PC-3 (cell line): Measurements from ENCODE around the gene SLC8A1. TPM values are rescaled to one million over a fixed set of nuclear protein-coding genes. Genes with fewer than 3 reads are reported as not detected.

Source experiments
- ATAC-seq: fragments of 200-7000 bp; cut with Tn5 transposase; 2 replicates; pipeline ENCODE4 v1.9.1; 2020; ENCODE audit warnings: mild to moderate bottlenecking, moderate library complexity
- BruUV-seq: library from RNA; stranded (reverse); fragments of 400-500 nt; replicated peaks from 2 replicates; lab custom pipeline; 2021; lab: Mats Ljungman, UMichigan
- CTCF ChIA-PET: fragments of 300-600 bp; sonication (Branson Sonifier 250); formaldehyde crosslinking; loops from one replicate; lab custom pipeline; 2022; ENCODE audit warnings: antibody characterized with exemption; lab: Charles Lee
- POLR2A ChIA-PET: fragments of 300-600 bp; sonication (Branson Sonifier 250); formaldehyde crosslinking; loops from one replicate; lab custom pipeline; 2022; ENCODE audit warnings: antibody characterized with exemption; ENCODE audit not compliant: unreplicated experiment; lab: Charles Lee
- DNase-seq: peaks from one replicate; pipeline ENCODE4 v3.0.0-alpha.2; 2015
- H2AFZ ChIP-seq: fragments of 300-600 bp; sonication (generic); 2 replicates; pipeline ENCODE4 v1.6.0; 2016; ENCODE audit warnings: antibody characterized with exemption, low read length
- H3F3A ChIP-seq: fragments of 300-600 bp; sonication (generic); one replicate; pipeline ENCODE4 v1.6.0; 2017; ENCODE audit warnings: antibody characterized with exemption, low read length, control low read depth, mild to moderate bottlenecking; ENCODE audit not compliant: unreplicated experiment
- H3K27ac ChIP-seq: fragments of 300-600 bp; sonication (generic); 2 replicates; pipeline ENCODE4 v1.5.1; 2016; ENCODE audit warnings: mild to moderate bottlenecking, low read length
- H3K27me3 ChIP-seq: fragments of 300-600 bp; sonication (generic); 2 replicates; pipeline ENCODE4 v1.6.1; 2016; ENCODE audit warnings: low read length, mixed read lengths
- H3K36me3 ChIP-seq: fragments of 300-600 bp; sonication (generic); 2 replicates; pipeline ENCODE4 v1.6.1; 2016; ENCODE audit warnings: low read depth, mixed run types, low read length, mixed read lengths
- H3K4me1 ChIP-seq: fragments of 300-600 bp; sonication (generic); 2 replicates; pipeline ENCODE4 v1.5.1; 2016; ENCODE audit warnings: low read length; ENCODE audit not compliant: insufficient read depth
- H3K4me2 ChIP-seq: fragments of 300-600 bp; sonication (generic); 2 replicates; pipeline ENCODE4 v1.6.0; 2016; ENCODE audit warnings: low read length
- H3K4me3 ChIP-seq: fragments of 300-600 bp; sonication (generic); 2 replicates; pipeline ENCODE4 v1.5.1; 2016; ENCODE audit warnings: mild to moderate bottlenecking, low read length, mixed read lengths
- H3K79me2 ChIP-seq: fragments of 300-600 bp; sonication (generic); 2 replicates; pipeline ENCODE4 v1.6.1; 2017; ENCODE audit warnings: low read length, mixed read lengths
- H3K9ac ChIP-seq: fragments of 300-600 bp; sonication (generic); 2 replicates; pipeline ENCODE4 v1.6.0; 2016; ENCODE audit warnings: mild to moderate bottlenecking, low read length
- H3K9me2 ChIP-seq: fragments of 300-600 bp; sonication (generic); replicated peaks from 2 replicates; pipeline ENCODE4 v1.6.1; 2016; ENCODE audit warnings: mixed run types, low read length, mixed read lengths
- H3K9me3 ChIP-seq: fragments of 300-600 bp; sonication (generic); 2 replicates; pipeline ENCODE4 v1.6.1; 2016; ENCODE audit warnings: low read length, mixed read lengths
- H4K20me1 ChIP-seq: fragments of 300-600 bp; sonication (generic); 2 replicates; pipeline ENCODE4 v1.6.1; 2016; ENCODE audit warnings: low read length, mixed read lengths
- EZH2 ChIP-seq: fragments of 300-600 bp; sonication (generic); IDR thresholded peaks from one replicate; pipeline ENCODE4 v1.6.1; 2017; ENCODE audit warnings: antibody characterized with exemption, mild to moderate bottlenecking, low read length; ENCODE audit not compliant: unreplicated experiment
- EZH2phosphoT487 ChIP-seq: fragments of 300-600 bp; sonication (generic); IDR thresholded peaks from 2 replicates; pipeline ENCODE4 v1.6.1; 2018; ENCODE audit warnings: mild to moderate bottlenecking, antibody characterized with exemption, low read length, borderline replicate concordance
- intact Hi-C: fragments of 100-400 bp; cut with micrococcal nuclease; formaldehyde crosslinking; loops from 2 replicates; pipeline ENCODE4 v1.9.0; 2023
- total RNA-seq: library from RNA; depleted of rRNA; stranded (reverse); fragments of >200 nt; gene quantifications from 2 replicates; pipeline ENCODE4 v1.2.3, GENCODE V29; 2014
- TF ChIP-seq, protein P1 (sequence below): fragments of 300-600 bp; sonication (generic); conservative IDR thresholded peaks from 2 replicates; pipeline ENCODE4 v1.5.1; 2017; ENCODE audit warnings: antibody characterized with exemption, low read depth, mild to moderate bottlenecking, low read length

Gene SLC8A1
- total RNA-seq, 1 experiment from 2014 or later = 1.3 TPM

DNA sequence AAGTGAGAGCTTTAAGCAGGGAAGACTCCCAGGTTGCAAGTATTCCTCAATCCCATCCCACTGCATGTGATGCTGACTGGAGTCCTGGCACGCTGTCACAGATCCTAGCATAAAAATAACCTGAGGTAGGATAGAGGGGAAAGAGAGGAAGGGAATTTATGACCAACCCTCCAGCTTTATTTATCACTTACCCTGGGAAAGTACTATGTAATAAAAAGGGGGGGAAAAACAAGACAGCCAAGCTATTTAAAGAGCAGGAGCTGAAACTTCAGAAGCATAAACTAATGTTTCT, 122.2 kb downstream of the SLC8A1 start:
- Histone ChIP-seq H3K36me3 (no peaks in the 10 kb centered on the region), H3K4me2 (no peak overlapping the region), H3K9ac (no peak overlapping the region), H3K79me2 (no peaks in the 10 kb centered on the region), H3K9me2 (no peaks in the 10 kb centered on the region), H3F3A (no peaks in the 10 kb centered on the region), H3K4me3 (no peak overlapping the region), H2AFZ (no peak overlapping the region), H4K20me1 (no peaks in the 10 kb centered on the region), H3K9me3 (no peaks in the 10 kb centered on the region), H3K27me3 (no peaks in the 10 kb centered on the region), H3K27ac (no peak overlapping the region), H3K4me1 (peaks cover 15% of the 10 kb centered on the region)
- intact Hi-C loops = no loop called here
- no peak for ATAC-seq
- ChIA-PET CTCF (interaction anchor here (0.6 kb wide), 1 partner anchor 1197 kb away, joined by 3 read pairs; no protein-coding TSS in a partner anchor), POLR2A (no interaction called here)
- no TSS peak for BruUV-seq
- TF ChIP-seq, protein P1, sequence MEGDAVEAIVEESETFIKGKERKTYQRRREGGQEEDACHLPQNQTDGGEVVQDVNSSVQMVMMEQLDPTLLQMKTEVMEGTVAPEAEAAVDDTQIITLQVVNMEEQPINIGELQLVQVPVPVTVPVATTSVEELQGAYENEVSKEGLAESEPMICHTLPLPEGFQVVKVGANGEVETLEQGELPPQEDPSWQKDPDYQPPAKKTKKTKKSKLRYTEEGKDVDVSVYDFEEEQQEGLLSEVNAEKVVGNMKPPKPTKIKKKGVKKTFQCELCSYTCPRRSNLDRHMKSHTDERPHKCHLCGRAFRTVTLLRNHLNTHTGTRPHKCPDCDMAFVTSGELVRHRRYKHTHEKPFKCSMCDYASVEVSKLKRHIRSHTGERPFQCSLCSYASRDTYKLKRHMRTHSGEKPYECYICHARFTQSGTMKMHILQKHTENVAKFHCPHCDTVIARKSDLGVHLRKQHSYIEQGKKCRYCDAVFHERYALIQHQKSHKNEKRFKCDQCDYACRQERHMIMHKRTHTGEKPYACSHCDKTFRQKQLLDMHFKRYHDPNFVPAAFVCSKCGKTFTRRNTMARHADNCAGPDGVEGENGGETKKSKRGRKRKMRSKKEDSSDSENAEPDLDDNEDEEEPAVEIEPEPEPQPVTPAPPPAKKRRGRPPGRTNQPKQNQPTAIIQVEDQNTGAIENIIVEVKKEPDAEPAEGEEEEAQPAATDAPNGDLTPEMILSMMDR = no peak
- TF ChIP-seq EZH2 = no peak
- no peak for DNase-seq

DNA sequence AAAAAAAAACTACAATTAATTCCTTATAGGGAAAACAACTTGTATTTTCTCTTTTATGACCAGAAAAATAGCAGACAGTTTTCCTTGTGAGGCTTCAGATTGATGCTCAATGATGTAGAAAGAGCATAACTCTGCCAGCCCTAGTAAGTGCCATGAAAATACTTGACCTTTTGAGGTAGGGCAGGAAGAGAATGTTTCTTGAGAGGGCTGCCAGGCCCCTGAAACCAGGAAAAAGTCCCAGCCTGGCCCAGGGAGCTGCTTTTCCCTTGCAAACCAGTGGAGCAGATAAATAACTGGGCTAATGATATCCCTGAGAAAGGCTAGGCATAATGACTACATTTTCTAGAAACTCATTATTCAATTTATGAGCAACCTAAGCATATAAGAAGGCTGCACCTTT, 126.8 kb downstream of the SLC8A1 start:
- POLR2A ChIA-PET = no interaction called here
- Histone ChIP-seq H3K36me3 (no peaks in the 10 kb centered on the region), H2AFZ (no peak overlapping the region), H3K27ac (no peak overlapping the region), H3K9me2 (no peaks in the 10 kb centered on the region), H3K4me1 (no peaks in the 10 kb centered on the region; the same call in 1 of the 2 replicates), H3K9ac (no peak overlapping the region), H4K20me1 (no peaks in the 10 kb centered on the region), H3K27me3 (no peaks in the 10 kb centered on the region), H3F3A (no peaks in the 10 kb centered on the region), H3K4me2 (no peak overlapping the region), H3K4me3 (no peak overlapping the region), H3K9me3 (no peaks in the 10 kb centered on the region), H3K79me2 (no peaks in the 10 kb centered on the region)
- CTCF ChIA-PET = no interaction called here
- BruUV-seq = no TSS peak
- ATAC-seq (no peak), DNase-seq (no peak)
- no peak for TF ChIP-seq EZH2phosphoT487
- TF ChIP-seq, protein P1 = no peak
- no peak for TF ChIP-seq EZH2
- intact Hi-C loops = no loop called here

DNA sequence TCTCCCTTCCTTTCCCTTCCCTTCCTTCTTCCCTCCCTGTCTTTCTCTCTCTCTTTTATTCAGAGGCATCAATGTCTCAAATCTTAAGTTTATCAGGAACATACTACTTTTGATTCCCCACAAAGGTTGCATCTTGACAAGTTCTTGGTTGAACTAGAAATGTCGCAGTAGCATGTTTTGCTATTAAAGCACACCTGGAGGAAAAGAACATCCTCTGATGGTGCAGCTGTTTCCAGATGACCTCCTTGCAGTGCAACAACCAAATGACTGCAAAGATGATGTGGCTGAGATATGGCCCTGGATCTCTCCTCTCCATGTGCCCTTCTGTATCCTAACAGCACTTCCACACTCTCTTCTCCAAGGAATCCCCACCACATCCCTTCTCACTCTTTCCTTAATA, 127.2 kb downstream of the SLC8A1 start:
- Histone ChIP-seq H2AFZ (no peak overlapping the region), H3K4me2 (no peak overlapping the region), H4K20me1 (no peaks in the 10 kb centered on the region), H3K36me3 (no peaks in the 10 kb centered on the region), H3K9me2 (no peaks in the 10 kb centered on the region), H3K79me2 (no peaks in the 10 kb centered on the region), H3F3A (no peaks in the 10 kb centered on the region), H3K4me1 (no peaks in the 10 kb centered on the region; the same call in 1 of the 2 replicates), H3K4me3 (no peak overlapping the region), H3K27ac (no peak overlapping the region), H3K9me3 (no peaks in the 10 kb centered on the region), H3K27me3 (no peaks in the 10 kb centered on the region), H3K9ac (no peak overlapping the region)
- intact Hi-C loops = no loop called here
- BruUV-seq = no TSS peak
- POLR2A ChIA-PET = interaction anchor here (0.6 kb wide), 1 partner anchor 218 kb away, joined by 3 read pairs; no protein-coding TSS in a partner anchor
- CTCF ChIA-PET = no interaction called here
- no peak for ATAC-seq
- DNase-seq = no peak
- TF ChIP-seq, protein P1 = no peak
- TF ChIP-seq EZH2 (no peak), EZH2phosphoT487 (no peak)
